GM21619 (cell line): Measurements from ENCODE around the gene PIK3R2.
"Not testable (repeated sequence)": the region's sequence is repeated elsewhere in the genome, so short reads cannot be mapped to it uniquely, and the experiment has no call there.

ENCODE experiments used
- ATAC-seq: cut with Tn5 transposase; IDR thresholded peaks from one replicate; pipeline ENCODE4 v1.9.1; 2021; ENCODE audit not compliant: unreplicated experiment

Gene PIK3R2

DNA sequence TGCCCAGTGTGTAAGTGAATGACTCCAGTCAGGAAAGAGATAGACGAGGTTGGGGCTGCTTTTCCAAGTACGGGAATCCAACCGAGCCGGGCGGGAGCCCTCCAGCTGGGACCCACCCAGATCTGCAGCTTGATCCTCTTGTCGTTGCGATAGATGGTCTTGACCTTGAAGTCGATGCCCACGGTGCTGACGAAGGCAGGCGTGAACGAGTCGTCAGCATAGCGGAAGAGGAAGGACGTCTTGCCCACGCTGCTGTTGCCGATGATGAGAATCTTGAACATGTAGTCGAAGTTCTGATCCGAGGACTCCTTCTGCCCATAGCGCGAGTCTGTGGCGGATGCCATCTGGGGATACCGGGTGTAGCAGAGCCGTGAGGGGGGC lies 49.4 kb downstream of the PIK3R2 start:
- ATAC-seq = no peak

DNA sequence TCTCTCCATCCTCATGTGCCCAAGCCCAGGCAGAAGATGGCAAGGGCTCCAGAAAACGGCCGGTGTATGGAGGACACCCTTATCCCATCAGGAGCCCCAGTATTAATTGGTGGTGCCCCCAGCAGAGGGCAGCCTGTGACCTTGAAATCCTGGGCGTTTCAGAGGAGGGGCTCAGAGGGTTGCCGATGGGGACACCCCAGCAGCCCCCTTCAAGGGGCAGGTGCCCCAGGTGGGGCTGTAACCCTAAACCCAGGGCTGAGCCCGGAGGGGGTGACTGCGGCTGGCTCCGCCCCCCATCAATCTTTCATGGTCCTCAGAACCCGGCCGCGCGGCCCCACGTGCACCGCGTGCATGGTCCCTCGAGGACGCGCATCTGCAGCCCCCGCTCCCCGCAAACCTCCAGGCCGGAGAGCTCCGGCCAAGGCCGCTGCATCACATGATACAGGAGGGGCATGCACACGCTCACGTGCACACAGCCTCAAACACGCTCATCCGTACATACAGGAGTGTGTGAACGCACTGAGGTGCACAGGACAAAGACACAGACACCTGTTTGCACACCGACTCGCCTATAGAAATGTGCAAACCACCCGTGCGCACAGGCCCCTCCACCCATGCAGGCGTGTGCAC lies 49.9 kb downstream of the PIK3R2 start:
- no peak for ATAC-seq

DNA sequence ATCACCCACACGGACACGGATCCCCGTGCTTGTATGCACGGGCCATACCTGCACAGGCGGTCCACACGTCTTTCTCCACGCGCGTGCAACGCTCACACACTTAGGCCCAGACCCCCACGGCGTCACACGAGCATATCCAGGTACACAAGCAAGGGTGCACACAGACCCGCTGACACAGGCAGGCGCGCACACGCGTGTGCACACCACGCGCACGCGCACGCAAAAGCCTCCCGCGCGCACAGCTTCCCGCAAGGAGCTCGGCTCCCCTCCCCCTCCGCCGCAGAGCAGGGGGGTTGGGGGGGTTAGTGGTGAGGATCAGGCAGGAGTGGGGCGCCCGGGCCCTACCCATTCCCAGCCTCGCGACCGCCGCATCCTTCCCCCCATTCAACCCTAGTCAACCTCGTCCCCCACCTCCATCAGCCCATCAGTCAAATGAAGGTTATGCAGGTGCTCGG lies 50.5 kb downstream of the PIK3R2 start:
- ATAC-seq = no peak

DNA sequence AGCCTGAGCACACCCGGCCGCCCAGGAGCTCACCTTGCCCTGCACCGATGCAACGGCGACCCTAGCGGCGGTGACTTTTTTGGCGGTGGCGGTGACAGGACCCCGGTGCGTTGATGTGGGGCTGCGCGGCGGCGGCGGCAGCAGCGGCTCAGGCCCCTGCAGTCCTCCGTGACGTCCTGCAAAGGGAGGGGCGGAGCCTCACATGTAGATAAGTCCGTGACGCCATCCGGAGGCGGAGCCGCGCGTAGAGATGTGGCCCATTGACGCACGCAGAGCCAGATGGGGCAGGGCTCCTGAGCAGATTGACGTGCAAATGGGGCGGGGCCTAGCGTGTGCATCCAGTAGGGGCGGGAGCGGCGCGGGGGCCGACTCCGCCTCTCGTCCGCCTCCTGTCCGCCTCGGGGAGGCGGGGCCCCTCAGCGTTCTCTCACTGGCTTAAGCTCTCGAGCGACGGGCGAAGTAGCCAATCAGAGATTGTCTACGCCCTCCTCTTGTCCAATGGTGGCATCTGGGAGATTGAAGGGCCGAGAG lies 51.0 kb downstream of the PIK3R2 start, which contains the start of gene RAB3A:
TSS of gene RAB3A (minus strand) at position 180 of the 531 bp plus-strand sequence. CDS start 1,302 bp downstream, outside the sequence.
- ATAC-seq = peak; percentile 87

DNA sequence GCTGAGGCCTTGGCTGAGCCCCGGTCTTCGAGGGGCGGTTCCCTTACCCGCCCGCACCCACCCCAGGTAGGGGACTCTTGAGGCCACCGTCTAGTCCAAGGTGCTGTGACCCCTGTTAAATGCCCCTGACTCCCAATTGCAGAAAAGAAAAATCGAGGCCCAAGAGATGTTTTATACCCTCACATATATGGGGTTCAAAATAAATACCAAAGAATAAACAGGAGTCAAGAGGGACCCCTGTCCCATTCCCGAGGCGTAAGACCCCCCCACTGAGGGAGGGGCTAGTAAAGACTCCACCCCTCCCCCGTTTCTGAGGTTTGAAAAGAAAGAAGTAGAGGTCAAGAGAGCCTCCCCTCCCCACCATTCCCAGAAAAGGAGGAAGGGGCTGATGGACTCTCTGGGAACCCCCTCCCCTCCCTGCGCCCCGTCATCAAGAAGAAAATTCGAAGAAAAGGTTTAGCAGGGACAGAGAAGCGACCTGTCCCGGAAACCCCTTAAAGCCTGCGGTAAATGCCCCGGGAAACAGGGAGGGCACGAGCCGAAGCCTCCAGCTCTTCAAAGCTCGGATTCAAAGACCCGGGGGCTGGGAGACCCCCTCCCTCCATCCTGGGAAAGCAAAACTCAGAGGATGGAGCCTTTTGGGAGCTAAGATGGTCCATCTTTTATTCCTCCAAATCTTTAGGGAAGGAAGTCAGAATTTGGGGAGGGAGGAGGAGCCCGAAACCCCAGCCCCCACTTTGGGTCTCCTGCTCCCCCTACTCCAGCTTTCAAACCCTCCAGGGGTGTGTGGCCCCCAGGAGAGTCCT lies 51.6 kb downstream of the PIK3R2 start:
- ATAC-seq = peak; percentile 13

DNA sequence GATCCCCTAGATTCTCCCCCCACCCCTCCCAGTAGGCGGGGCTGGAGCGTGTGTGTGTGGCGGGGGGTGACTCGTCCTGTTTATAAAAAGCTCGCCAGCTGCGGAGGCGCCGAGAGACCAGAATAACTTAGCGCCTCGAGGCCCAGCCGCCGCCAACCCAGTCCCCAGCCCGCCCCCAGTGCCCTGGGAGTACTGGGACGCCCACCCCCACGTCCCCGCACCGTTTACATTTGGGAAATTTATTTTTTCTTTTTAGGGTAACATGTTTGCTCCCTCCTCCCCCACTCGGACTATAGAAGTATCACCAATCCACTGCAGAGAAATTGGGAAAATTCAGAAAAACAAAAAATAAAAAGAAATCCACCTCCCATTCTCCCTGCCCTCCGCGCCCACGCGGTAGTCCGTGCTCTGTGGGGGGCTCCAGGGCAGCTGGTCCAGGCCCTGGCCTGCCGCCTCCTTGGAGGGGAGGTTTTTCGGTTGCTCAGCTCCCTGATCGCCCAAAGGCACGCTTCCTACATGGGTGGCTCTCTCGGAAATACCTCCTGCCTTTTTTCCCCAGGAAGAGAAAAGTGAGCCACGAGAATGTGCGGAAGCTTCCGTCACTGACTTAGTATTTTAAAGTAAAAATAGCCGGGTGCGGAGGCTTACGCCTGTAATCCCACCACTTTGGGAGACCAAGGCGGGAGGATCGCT lies 52.4 kb downstream of the PIK3R2 start:
- ATAC-seq = no peak

DNA sequence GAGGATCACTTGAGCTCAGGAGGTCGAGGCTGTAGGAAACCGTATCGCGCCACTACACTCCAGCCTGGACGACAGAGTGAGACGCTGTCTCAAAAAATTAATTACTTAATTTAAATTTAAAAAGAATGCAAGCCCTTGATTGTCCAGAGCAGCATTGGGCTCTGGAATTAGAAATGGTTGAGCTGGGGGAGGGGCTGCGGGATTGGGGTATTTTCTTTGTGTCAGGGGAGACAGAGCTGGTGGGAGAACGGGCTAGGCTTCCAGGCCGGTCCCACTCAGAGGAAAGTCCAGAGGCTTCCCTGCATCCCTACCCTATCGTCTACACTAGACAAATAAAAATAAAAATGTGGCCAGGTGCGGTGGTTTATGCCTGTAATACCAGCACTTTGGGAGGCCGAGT lies 53.1 kb downstream of the PIK3R2 start:
- ATAC-seq = no peak

DNA sequence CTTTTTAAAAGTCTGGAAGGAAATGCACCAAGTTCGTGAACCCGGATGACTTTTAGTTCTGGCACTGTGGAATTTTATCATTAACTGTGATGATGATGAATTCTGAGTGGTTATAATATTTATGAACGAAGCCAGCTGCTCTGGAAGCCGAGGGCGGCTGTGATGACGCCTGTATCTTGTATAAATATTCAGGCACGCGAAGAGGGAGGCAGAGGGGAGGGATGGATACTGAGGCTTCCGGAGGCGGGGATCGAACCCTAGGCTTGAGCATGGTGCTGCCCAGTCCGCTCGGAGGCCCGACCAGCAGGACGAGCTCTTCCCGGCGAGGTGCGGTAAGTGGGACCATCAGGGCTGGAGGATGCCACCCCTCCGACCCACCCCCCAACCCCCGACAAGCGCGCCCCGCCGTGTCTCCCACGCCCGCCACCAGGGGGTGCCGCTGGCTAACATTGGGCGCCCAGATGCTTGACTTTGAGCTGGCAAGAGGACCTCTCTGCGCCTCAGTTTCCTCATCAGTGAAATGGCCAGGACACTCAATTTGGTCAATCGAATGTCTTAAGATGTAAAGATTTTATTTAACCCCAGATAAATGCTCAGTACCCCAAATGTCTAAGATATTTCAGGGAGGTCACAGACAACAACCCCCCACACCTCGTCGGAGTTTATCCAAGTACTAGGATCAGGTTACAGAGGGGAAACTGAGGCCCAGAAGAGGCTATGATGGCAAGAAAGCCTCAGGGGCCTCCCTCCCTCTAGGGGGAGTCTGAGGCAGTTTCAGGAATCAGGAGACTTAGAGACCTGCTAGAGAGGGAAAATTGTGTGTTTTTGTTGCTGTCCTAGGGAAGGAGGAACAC lies 55.4 kb downstream of the PIK3R2 start:
- no peak for ATAC-seq

DNA sequence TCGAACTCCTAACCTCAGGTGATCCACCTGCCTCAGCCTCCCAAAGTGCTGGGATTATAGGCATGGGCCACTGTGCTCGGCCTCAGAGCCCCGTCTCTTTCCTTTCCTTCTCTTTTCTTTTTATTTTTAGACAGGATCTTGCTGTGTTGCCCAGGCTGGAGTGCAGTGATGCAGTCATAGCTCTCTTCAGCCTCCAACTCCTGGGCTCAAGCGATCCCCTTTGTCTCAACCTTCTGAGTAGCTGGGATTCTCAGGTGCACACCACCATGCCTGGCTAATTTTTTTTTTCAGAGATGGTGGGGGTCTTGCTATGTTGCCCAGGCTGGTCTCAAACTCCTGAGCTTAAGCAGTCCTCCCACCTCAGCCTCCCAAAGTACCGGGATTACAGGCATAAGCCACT lies 56.9 kb downstream of the PIK3R2 start:
- ATAC-seq = not testable (repeated sequence)

DNA sequence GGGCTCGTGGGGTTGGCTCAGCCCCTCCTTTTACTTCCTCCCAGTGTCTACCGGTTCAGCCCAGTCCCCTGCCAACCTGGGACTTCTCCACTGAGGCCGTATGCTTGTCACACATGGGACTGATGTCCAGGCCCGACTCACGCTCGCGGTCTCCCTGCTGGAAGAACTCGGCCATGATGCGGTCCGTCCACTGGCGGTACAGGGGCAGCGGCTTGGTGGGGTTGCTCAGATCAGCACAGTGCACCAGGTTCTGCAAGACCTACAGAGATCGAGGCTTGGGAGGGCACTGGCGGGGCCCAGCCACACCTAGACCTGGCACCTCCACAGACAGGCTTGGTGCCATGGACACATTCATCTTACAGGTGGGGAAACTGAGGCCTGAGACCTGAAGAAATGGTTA lies 58.7 kb downstream of the PIK3R2 start:
- ATAC-seq = no peak

DNA sequence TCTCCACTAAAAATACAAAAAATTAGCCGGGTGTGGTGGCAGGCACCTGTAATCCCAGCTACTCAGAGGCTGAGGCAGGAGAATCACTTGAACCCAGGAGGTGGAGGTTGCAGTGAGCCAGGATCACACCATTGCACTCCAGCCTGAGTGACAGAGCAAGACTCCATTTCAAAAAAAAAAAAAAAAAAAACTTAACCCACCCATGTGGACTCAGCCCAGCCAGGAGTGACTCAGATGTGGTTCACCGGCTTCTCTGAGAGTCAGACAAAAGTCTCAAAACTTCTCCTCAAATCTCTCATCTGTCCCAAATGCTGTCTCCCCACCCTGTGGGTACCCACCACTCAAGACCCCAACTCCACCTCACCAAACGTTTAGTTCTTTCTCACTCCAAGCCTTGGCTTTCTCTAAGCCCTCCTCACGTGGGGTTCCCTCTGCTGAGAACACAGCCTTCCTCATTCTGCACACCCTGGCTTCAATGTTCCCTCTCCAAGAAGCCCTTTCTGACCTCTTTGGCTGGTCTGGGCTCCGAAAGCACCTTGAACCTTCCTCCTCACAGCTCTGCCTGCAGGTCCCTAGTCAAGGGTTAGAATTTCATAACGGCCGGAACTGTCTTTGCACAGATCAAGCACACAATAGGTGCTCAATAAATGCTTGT lies 61.9 kb downstream of the PIK3R2 start:
- no peak for ATAC-seq

DNA sequence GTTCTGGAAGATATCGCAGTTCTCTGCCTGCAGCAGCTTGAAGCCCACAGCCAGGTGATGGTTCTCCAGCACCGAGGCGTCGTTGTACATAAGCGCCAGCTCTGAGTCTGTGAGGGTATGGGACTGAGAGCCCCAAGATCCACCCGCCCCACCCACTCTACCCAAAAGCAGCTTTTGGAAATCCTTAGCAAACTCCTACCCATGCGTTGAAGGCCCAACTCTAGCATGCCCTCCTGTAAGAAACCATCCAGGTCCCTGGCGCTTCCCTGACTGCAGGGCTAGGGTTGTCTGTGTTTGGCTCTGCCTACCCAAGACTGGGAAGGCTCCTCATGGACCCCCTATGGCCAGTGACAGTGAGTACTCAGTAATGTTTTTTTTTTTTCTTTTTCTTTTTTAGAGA lies 63.8 kb downstream of the PIK3R2 start:
- ATAC-seq = no peak

DNA sequence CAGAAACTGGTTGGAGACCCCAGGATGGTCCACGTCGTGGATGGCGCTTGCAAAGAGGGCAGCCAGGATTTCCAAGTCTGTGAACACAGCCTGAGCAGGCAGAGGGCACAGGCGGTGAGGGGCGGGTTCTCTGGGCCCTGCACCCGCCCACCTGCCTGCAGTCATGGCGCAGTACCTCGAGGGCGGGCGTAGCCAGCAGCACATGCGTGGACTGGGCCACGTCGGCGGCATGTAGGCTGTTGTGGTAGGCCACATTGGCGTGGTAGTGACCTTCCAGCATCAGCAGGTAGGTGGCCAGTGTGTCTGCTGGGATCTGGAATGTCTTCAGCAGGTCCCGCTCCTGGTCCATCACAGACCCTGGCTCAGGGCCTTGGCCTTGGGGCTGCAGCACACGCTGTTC lies 65.2 kb downstream of the PIK3R2 start:
- ATAC-seq = no peak

DNA sequence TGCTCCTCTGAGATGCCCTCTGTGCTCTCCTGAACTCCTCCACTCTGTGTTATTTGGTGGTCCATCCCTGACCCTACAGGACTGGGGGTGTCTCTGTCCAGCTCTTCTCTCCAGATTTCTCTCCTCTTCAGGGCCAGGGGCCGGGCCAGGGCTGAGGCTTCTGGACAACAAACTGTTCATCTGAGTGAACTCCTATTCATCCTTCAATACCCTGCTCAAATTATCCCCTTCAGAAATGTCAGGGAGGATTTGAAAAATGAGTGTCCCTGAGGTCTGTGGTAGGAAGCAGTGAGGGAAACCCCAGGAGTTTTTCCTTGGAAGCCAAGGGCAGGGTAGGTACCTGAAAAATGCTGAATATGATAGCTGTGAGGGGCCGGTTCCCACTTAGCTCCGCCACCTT lies 65.6 kb downstream of the PIK3R2 start:
- no peak for ATAC-seq
